ENCODE data around the gene EXOG.

The EXOG gene

GRCh38 chr3:38561746-38562466, 65.8 kb downstream of the EXOG start:
- H3K36me3 ChIP-seq (ENCODE audit: low read length) = no peaks in the 10 kb centered on the region
- no peak overlapping the region for H3K9ac ChIP-seq (ENCODE audit: low read length)
- no peaks in the 10 kb centered on the region for H3K79me2 ChIP-seq (ENCODE audit: insufficient read depth, low read length)
- H3K9me3 ChIP-seq (ENCODE audit: insufficient read depth, low read length) = no peaks in the 10 kb centered on the region
- no peaks in the 10 kb centered on the region for H3K27me3 ChIP-seq (ENCODE audit: low read length)
- no peak overlapping the region for H3K27ac ChIP-seq (ENCODE audit: low read depth, low read length)
- H3K4me2 ChIP-seq (ENCODE audit: low read depth, low read length, poor library complexity, severe bottlenecking) = no peak overlapping the region
- H3F3A ChIP-seq (ENCODE audit: insufficient read depth) = no peaks in the 10 kb centered on the region
- no peak for TF ChIP-seq CTCF (IDR thresholded peaks at IDR 0.05; ENCODE audit: insufficient read depth, low read length, poor library complexity, severe bottlenecking)
- TF ChIP-seq EZH2phosphoT487 (conservative IDR thresholded peaks at IDR 0.05; ENCODE audit: low read length) = no peak
- no peak overlapping the region for H2AFZ ChIP-seq (ENCODE audit: low read depth, low read length, severe bottlenecking)
- no peaks in the 10 kb centered on the region for H3K9me2 ChIP-seq (replicated peaks; ENCODE audit: insufficient read depth, low read length)
- no peak overlapping the region for H3K4me3 ChIP-seq (ENCODE audit: insufficient read depth, low read length, poor library complexity, severe bottlenecking)
- H4K20me1 ChIP-seq (ENCODE audit: low read depth, low read length) = no peaks in the 10 kb centered on the region

- Histone ChIP-seq H3K27me3 (ENCODE audit: low read length) (no peaks in the 10 kb centered on the region), H3K36me3 (ENCODE audit: low read length) (no peaks in the 10 kb centered on the region), H3K4me3 (ENCODE audit: insufficient read depth, low read length, poor library complexity, severe bottlenecking) (no peak overlapping the region), H3K79me2 (ENCODE audit: insufficient read depth, low read length) (no peaks in the 10 kb centered on the region), H3K9me3 (ENCODE audit: insufficient read depth, low read length) (no peaks in the 10 kb centered on the region), H4K20me1 (ENCODE audit: low read depth, low read length) (no peaks in the 10 kb centered on the region), H3K9me2 (replicated peaks; ENCODE audit: insufficient read depth, low read length) (no peaks in the 10 kb centered on the region), H2AFZ (ENCODE audit: low read depth, low read length, severe bottlenecking) (no peak overlapping the region), H3K4me2 (ENCODE audit: low read depth, low read length, poor library complexity, severe bottlenecking) (no peak overlapping the region), H3K27ac (ENCODE audit: low read depth, low read length) (no peak overlapping the region), H3K9ac (ENCODE audit: low read length) (no peak overlapping the region), H3F3A (ENCODE audit: insufficient read depth) (no peaks in the 10 kb centered on the region)
- TF ChIP-seq CTCF (IDR thresholded peaks at IDR 0.05; ENCODE audit: insufficient read depth, low read length, poor library complexity, severe bottlenecking) (no peak), EZH2phosphoT487 (conservative IDR thresholded peaks at IDR 0.05; ENCODE audit: low read length) (no peak)
Measured at GRCh38 chr3:38562467-38562925, 66.4 kb downstream of the EXOG start.

- TF ChIP-seq CTCF (IDR thresholded peaks at IDR 0.05; ENCODE audit: insufficient read depth, low read length, poor library complexity, severe bottlenecking) (no peak), EZH2phosphoT487 (conservative IDR thresholded peaks at IDR 0.05; ENCODE audit: low read length) (no peak)
- no peaks in the 10 kb centered on the region for H3K79me2 ChIP-seq (ENCODE audit: insufficient read depth, low read length)
Measured at GRCh38 chr3:38563070-38563885, 67.1 kb downstream of the EXOG start.

More at GRCh38 chr3:38563070-38563885, 67.1 kb downstream of the EXOG start:
- Histone ChIP-seq H3K9me3 (ENCODE audit: insufficient read depth, low read length) (no peaks in the 10 kb centered on the region), H3K4me2 (ENCODE audit: low read depth, low read length, poor library complexity, severe bottlenecking) (no peak overlapping the region), H3K9me2 (replicated peaks; ENCODE audit: insufficient read depth, low read length) (no peaks in the 10 kb centered on the region), H3K27ac (ENCODE audit: low read depth, low read length) (no peak overlapping the region), H3K27me3 (ENCODE audit: low read length) (no peaks in the 10 kb centered on the region), H3K9ac (ENCODE audit: low read length) (no peak overlapping the region), H2AFZ (ENCODE audit: low read depth, low read length, severe bottlenecking) (no peak overlapping the region), H3F3A (ENCODE audit: insufficient read depth) (no peaks in the 10 kb centered on the region), H3K4me3 (ENCODE audit: insufficient read depth, low read length, poor library complexity, severe bottlenecking) (no peak overlapping the region), H3K36me3 (ENCODE audit: low read length) (no peaks in the 10 kb centered on the region), H4K20me1 (ENCODE audit: low read depth, low read length) (no peaks in the 10 kb centered on the region)

Measured in SU-DHL-6 (cell line).